ENCODE data around the gene DOCK3.

DNA sequence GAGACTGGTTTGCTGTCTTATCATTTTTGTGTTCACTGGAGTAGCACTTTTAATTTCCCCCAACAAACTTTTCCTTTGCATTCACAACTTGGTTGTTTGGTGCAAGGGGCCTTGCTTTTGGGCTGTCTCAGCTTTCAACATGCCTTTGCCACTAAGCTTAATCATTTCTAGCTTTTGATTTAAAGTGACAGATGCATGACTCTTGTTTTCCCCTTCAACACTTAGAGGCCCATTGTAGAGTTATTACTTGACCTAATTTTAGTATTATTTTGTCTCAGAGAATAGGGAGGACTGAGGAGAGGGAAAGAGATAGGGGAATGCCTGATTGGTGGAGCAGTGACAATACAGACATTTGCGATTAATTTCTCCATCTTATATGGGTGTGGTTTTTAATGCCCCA lies 370.3 kb downstream of the DOCK3 start:
- no peak for TF ChIP-seq KDM1A (IDR thresholded peaks at IDR 0.05; ENCODE audit: borderline replicate concordance)
- TF ChIP-seq, protein P1, sequence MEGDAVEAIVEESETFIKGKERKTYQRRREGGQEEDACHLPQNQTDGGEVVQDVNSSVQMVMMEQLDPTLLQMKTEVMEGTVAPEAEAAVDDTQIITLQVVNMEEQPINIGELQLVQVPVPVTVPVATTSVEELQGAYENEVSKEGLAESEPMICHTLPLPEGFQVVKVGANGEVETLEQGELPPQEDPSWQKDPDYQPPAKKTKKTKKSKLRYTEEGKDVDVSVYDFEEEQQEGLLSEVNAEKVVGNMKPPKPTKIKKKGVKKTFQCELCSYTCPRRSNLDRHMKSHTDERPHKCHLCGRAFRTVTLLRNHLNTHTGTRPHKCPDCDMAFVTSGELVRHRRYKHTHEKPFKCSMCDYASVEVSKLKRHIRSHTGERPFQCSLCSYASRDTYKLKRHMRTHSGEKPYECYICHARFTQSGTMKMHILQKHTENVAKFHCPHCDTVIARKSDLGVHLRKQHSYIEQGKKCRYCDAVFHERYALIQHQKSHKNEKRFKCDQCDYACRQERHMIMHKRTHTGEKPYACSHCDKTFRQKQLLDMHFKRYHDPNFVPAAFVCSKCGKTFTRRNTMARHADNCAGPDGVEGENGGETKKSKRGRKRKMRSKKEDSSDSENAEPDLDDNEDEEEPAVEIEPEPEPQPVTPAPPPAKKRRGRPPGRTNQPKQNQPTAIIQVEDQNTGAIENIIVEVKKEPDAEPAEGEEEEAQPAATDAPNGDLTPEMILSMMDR (IDR thresholded peaks at IDR 0.05 in 2 of 3, conservative IDR thresholded peaks at IDR 0.05 in 1 of 3; ENCODE audit: control insufficient read depth in 2 of 3, extremely low read depth in 1 of 3, insufficient read depth in 1 of 3, low read depth in 3 of 3, low read length in 3 of 3), result no peak
- TF ChIP-seq, protein P2, sequence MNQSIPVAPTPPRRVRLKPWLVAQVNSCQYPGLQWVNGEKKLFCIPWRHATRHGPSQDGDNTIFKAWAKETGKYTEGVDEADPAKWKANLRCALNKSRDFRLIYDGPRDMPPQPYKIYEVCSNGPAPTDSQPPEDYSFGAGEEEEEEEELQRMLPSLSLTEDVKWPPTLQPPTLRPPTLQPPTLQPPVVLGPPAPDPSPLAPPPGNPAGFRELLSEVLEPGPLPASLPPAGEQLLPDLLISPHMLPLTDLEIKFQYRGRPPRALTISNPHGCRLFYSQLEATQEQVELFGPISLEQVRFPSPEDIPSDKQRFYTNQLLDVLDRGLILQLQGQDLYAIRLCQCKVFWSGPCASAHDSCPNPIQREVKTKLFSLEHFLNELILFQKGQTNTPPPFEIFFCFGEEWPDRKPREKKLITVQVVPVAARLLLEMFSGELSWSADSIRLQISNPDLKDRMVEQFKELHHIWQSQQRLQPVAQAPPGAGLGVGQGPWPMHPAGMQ (IDR thresholded peaks at IDR 0.05; ENCODE audit: borderline replicate concordance), result no peak
- TF ChIP-seq RAD21 (IDR thresholded peaks at IDR 0.05; ENCODE audit: insufficient read depth, low read depth, low read length), result no peak
- TF ChIP-seq NFXL1 (IDR thresholded peaks at IDR 0.05; ENCODE audit: borderline replicate concordance), result no peak
